ENCODE results near the gene ENPEP.

DNA sequence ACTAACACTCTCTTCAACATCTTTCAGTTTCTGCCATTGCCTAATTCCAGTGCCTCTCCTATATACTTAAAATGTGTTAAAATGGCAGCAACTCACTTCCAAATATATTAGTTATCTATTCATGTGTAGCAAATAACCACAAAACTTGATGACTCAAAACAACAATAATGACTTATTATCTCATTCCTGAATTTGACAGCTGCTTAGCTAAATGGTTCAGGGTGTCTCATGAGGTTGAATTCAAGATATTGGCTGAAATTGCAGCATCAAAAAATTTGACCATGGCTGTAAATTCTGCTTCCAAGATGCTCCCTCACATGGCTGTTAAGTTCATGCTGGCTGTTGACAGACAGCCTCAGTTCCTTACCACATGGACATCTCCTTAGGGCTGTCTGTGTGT lies 121.6 kb downstream of the ENPEP start:
- TF ChIP-seq CTCF (IDR thresholded peaks at IDR 0.05) (no peak), POLR2A (IDR thresholded peaks at IDR 0.05; ENCODE audit: low read depth) (no peak), POLR2AphosphoS5 (IDR thresholded peaks at IDR 0.05) (no peak)
